GM21717 (cell line): ENCODE data around the gene PAGE2.
"Not testable (repeated sequence)": the region's sequence is repeated elsewhere in the genome, so short reads cannot be mapped to it uniquely, and the experiment has no call there.

Experiments used
- ATAC-seq: cut with Tn5 transposase; IDR thresholded peaks from one replicate; pipeline ENCODE4 v1.9.1; 2021; ENCODE audit warnings: mild to moderate bottlenecking, moderate library complexity; ENCODE audit not compliant: unreplicated experiment

The PAGE2 gene

GRCh38 chrX:55088795-55089489 lies at the start of gene PAGE2:
Gene PAGE2, plus strand, starts transcription at chrX:55089018. Its CDS starts 1,003 bp downstream, at chrX:55090021.
- no peak for ATAC-seq

- ATAC-seq, result no peak
These were observed 49.3 kb upstream of the PAGE2 start for GRCh38 chrX:55039471-55039870.

GRCh38 chrX:55041514-55041913 lies 47.3 kb upstream of the PAGE2 start:
- no peak for ATAC-seq

- not testable (repeated sequence) for ATAC-seq
These were observed 38.2 kb upstream of the PAGE2 start for GRCh38 chrX:55050599-55050998.

GRCh38 chrX:55056820-55057674 lies 31.8 kb upstream of the PAGE2 start:
- ATAC-seq, result no peak

GRCh38 chrX:55057675-55058249 lies 31.1 kb upstream of the PAGE2 start:
- ATAC-seq, result no peak

GRCh38 chrX:55067180-55067579 lies 21.6 kb upstream of the PAGE2 start:
- ATAC-seq, result not testable (repeated sequence)

- ATAC-seq, result no peak
These were observed 16.5 kb upstream of the PAGE2 start for GRCh38 chrX:55072286-55072685.

GRCh38 chrX:55074851-55075467 lies 13.9 kb upstream of the PAGE2 start, which contains the start of gene PAGE2B:
Gene PAGE2B, plus strand, starts transcription at chrX:55075030. Its CDS starts 1,012 bp downstream, at chrX:55076042.
- ATAC-seq, result no peak

- ATAC-seq, result no peak
These were observed 9.9 kb downstream of the PAGE2 start for GRCh38 chrX:55098691-55099090.

GRCh38 chrX:55099162-55099561 lies 10.3 kb downstream of the PAGE2 start:
- ATAC-seq, result no peak

- ATAC-seq, result no peak
These were observed 13.9 kb downstream of the PAGE2 start for GRCh38 chrX:55102754-55103153.

GRCh38 chrX:55107262-55107661 lies 18.4 kb downstream of the PAGE2 start:
- ATAC-seq, result no peak

- no peak for ATAC-seq
These were observed 19.1 kb downstream of the PAGE2 start for GRCh38 chrX:55107911-55108310.

GRCh38 chrX:55109306-55109705 lies 20.5 kb downstream of the PAGE2 start:
- ATAC-seq, result no peak

- no peak for ATAC-seq
These were observed 22.9 kb downstream of the PAGE2 start for GRCh38 chrX:55111578-55112254.

- not testable (repeated sequence) for ATAC-seq
These were observed 27.8 kb downstream of the PAGE2 start for GRCh38 chrX:55116589-55116988.

GRCh38 chrX:55118574-55118973 lies 29.8 kb downstream of the PAGE2 start:
- ATAC-seq, result no peak

GRCh38 chrX:55119271-55119670 lies 30.5 kb downstream of the PAGE2 start:
- no peak for ATAC-seq

- no peak for ATAC-seq
These were observed 30.9 kb downstream of the PAGE2 start for GRCh38 chrX:55119712-55120111.
